ENCODE measurements around the gene CCDC90B.

Gene CCDC90B

DNA sequence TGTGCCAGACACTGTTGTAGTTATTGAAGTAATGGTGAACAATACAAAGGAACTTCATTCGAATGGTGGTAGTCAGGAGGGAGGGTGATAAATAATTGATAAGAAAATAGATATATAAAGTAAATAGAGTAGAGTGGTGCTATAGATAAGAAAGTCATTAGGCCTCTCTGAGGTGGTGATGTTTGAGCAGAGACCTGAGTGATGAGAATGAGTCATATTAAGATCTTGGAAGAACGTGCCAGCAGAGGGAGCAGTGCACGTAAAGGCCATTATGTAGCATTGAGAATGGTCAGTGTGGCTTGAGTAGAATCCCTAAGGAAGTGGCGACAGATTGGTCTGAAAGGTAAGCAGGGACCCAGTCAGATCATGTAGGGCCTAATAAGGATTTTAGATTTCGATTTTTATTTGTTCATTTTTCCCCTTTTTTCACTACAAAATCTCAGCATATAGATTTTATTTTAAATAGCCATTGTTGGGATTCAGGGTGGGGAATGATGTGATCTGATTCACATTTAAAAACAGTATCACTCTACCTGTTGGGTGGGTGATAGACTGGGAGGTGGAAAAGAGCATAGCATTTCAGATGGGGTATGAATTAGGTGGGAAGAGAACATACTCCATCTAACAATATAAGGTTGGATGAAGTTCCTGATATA lies 44.7 kb downstream of the CCDC90B start:
- no peak for DNase-seq (ENCODE audit: low read depth in 3 of 3, low spot score in 1 of 3)

DNA sequence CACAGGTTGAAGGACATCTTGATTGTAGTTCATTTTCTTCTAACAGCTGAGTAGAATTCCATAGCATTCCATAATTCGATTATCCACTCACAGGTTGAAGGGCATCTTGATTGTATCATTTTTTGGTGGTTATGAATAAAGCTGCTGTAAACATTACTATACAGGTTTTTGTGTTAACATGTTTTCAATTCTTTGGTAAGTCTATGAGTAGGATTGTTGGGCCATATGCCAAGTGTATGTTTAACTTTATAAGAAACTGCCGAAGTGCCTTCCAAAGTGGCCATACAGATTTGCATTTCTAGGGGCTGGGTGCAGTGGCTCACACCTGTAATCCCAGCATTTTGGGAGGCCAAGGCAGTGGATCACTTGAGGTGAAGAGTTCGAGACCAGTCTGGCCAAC lies 48.1 kb downstream of the CCDC90B start:
- DNase-seq (ENCODE audit: low read depth in 3 of 3, low spot score in 1 of 3): no peak

DNA sequence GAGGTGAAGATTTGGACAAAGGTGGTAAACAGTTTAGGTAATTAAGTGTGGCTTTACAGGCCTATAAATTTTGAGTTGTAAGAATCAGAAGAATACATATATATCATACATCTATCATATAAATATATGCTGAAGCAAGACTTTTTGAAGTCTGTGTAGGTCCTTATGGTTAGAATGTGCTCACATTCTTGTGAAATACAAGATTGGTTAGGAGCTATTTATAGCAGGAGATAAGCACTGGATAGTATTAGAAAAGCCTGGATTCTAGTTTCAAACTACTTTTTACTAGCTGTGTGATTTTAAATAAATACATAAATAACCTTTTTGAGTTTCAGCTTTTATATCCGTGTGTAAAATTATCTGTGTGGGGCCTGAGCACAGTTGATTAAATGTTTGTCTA lies 50.3 kb downstream of the CCDC90B start:
- DNase-seq (ENCODE audit: low read depth in 3 of 3, low spot score in 1 of 3): no peak

DNA sequence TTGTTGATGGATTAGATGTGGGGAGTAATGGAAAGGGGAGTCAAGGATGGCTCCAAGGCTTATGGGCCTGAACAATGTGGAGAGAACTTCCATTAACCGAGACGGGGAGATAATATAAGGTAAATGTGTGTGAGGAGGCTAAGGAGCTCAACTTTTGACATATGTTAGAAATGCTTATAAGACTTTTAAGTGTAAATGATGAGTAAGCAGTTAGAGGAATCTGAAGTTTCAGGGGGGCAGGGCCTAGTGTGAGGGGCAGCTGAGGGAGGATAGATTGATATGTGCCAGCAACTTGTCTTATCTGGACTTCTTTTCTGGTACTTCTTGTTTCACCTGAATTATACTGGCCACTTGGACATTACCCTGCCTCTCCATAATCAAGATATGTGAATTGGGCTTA lies 62.7 kb downstream of the CCDC90B start:
- DNase-seq (ENCODE audit: low read depth in 3 of 3, low spot score in 1 of 3): no peak

DNA sequence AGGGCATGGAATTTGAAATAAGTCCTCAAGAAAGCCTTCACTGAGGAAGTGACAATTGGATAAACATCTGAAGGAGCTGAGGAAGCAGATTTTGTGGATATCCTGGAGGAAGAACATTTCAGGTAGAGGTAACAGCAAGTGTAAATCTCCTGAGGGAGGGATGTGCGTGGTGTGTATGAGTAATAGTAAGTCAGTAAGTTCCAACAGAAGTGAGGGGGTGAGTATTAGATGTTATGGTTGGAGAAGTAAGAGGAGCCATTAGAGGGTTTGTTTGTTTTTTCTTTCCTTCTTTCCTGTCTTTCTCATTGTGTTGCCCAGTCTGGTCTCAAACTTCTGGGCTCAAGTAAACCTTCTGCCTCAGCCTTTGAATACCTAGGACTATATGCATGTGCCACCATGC lies 63.7 kb downstream of the CCDC90B start:
- DNase-seq (ENCODE audit: low read depth in 3 of 3, low spot score in 1 of 3): no peak

DNA sequence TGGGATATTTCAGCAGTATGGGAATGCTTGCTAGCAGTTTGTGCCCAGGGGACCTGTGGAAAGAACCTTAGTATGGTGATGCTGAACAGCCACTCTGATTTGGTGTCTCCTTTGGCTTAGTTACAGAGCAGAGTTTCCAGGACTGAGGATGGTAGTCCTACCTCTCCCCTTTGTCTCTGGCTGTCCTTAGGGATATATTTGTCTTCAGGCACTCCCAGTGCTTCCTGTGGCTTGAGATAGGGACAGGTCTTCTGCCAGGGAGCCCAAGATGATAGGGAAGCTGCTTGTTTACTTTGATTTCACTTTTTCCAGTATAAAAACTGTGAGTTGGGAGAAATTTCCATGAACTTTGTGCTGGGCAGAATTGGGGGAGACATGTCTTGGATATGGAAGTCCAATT lies 64.5 kb downstream of the CCDC90B start:
- DNase-seq (ENCODE audit: low read depth in 3 of 3, low spot score in 1 of 3): no peak

DNA sequence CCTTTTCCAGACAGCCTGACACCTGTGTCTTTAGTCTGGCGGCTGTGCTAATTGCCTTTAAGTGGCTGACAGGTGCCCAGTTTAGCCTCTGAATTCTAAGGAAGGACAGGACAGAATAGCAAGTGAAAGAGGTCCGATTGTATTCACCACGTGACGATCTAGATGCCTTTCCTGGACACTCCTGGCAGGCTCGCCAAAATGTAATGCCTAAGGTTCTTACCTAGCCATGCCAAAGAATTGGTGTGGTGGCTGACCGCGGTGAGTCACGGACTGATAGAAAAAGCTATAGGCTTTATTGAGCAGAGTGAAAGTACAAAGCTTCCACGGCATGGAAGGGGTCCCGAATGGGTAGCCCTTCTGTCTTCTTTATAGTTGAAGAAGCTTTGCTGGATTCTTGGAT lies 65.9 kb downstream of the CCDC90B start:
- no peak for DNase-seq (ENCODE audit: low read depth in 3 of 3, low spot score in 1 of 3)

DNA sequence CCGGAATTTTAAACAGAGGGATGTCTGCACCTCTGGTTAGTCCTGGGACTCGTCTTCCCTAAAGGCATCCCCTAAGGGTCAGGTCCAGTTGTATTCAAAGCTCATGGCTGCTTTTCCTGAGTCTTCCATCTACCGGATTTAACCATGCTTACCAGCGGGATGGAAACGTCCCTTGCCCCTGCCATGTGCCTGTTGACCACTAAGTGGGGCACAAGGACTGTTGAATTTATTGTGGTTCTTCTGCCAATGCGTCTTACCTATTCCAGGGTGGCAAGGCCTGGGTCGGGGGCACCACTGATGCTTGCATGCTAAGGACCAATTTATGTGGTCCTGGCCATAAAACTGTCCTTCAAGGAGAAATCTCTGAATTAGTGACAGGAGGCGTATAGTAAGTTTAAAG lies 67.1 kb downstream of the CCDC90B start:
- DNase-seq (ENCODE audit: low read depth in 3 of 3, low spot score in 1 of 3): no peak
